H1 (cell line): ENCODE measurements around the gene MIB1. TPM values are rescaled to one million over a fixed set of nuclear protein-coding genes. Genes with fewer than 3 reads are reported as not detected.

Experiments
- CTCF ChIA-PET: fragments of 300-600 bp; sonication (Branson Sonifier 250); formaldehyde crosslinking; loops from one replicate; lab custom pipeline; 2021; ENCODE audit not compliant: partially characterized antibody; lab: Charles Lee
- POLR2A ChIA-PET: fragments of 300-600 bp; sonication (Branson Sonifier 250); formaldehyde crosslinking; loops from one replicate; lab custom pipeline; 2021; ENCODE audit warnings: inconsistent platforms; ENCODE audit not compliant: partially characterized antibody; lab: Charles Lee
- DNase-seq, 2 experiments: peaks; one replicate each; pipeline versions ENCODE4 v3.0.0 to v3.0.0-alpha.2; 2010 to 2022; ENCODE audit warnings: low spot score in 2 of 2, low read depth in 1 of 2, mixed read lengths in 1 of 2
- FAIRE-seq: peaks from 2 replicates; lab custom pipeline; 2011; peaks lifted over from hg19 to GRCh38; lab: Jason Lieb, UNC
- H2AFZ ChIP-seq: 2 replicates; pipeline ENCODE4 v1.8.1; 2012; ENCODE audit warnings: low read length, inconsistent platforms
- H2AK5ac ChIP-seq: 2 replicates; pipeline ENCODE4 v1.6.1; 2013; ENCODE audit warnings: low read depth, low read length
- H2BK120ac ChIP-seq: replicated peaks from 2 replicates; pipeline ENCODE3; 2013; ENCODE audit warnings: low read depth, low read length, inconsistent platforms
- H2BK12ac ChIP-seq: 2 replicates; pipeline ENCODE4 v1.6.1; 2013; ENCODE audit warnings: low read depth, low read length
- H2BK15ac ChIP-seq: 2 replicates; pipeline ENCODE4 v1.6.1; 2013; ENCODE audit warnings: low read length
- H2BK20ac ChIP-seq: 2 replicates; pipeline ENCODE4 v1.6.1; 2013; ENCODE audit warnings: low read length
- H2BK5ac ChIP-seq: 2 replicates; pipeline ENCODE4 v1.6.1; 2013; ENCODE audit warnings: low read depth, low read length
- H3K14ac ChIP-seq: 2 replicates; pipeline ENCODE4 v1.6.1; 2013; ENCODE audit warnings: inconsistent platforms; ENCODE audit not compliant: insufficient read length
- H3K18ac ChIP-seq: 2 replicates; pipeline ENCODE4 v1.6.1; 2013; ENCODE audit warnings: low read length; ENCODE audit errors: extremely low read depth
- H3K23ac ChIP-seq: 2 replicates; pipeline ENCODE4 v1.6.1; 2013; ENCODE audit warnings: inconsistent platforms; ENCODE audit not compliant: insufficient read length
- H3K23me2 ChIP-seq: 2 replicates; pipeline ENCODE4 v1.6.1; 2013; ENCODE audit warnings: low read depth, low read length
- H3K27ac ChIP-seq: 2 replicates; pipeline ENCODE4 v1.6.1; 2011; ENCODE audit warnings: low read depth, low read length, inconsistent platforms
- H3K27me3 ChIP-seq, 4 experiments: replicated peaks in 1 of 4; 1 replicate in 1 of 4; 2 replicates in 3 of 4; pipeline versions ENCODE4 v1.6.1 to v1.8.1; 2011 to 2013; ENCODE audit warnings: low read length in 3 of 4, mild to moderate bottlenecking in 3 of 4, inconsistent platforms in 2 of 4, mixed read lengths in 2 of 4, moderate library complexity in 1 of 4; ENCODE audit not compliant: control insufficient read depth in 3 of 4, insufficient read depth in 3 of 4; ENCODE audit errors: extremely low read depth in 1 of 4
- H3K36me3 ChIP-seq, 4 experiments: 2 replicates each; pipeline versions ENCODE4 v1.6.1 to v1.8.1; 2011 to 2013; ENCODE audit warnings: mild to moderate bottlenecking in 4 of 4, low read length in 3 of 4, moderate library complexity in 2 of 4, control low read depth in 1 of 4, inconsistent platforms in 1 of 4; ENCODE audit not compliant: insufficient read depth in 4 of 4, control insufficient read depth in 2 of 4
- H3K4ac ChIP-seq: replicated peaks from 2 replicates; pipeline ENCODE3; 2013; ENCODE audit warnings: low read length, low read depth, mixed read lengths, inconsistent platforms; ENCODE audit not compliant: insufficient read length
- H3K4me1 ChIP-seq, 4 experiments: replicated peaks in 1 of 4; 1 replicate in 1 of 4; 2 replicates in 3 of 4; pipeline versions ENCODE4 v1.6.1 to v1.8.1; 2011 to 2013; ENCODE audit warnings: low read length in 3 of 4, inconsistent platforms in 2 of 4, mixed read lengths in 1 of 4; ENCODE audit not compliant: insufficient read depth in 4 of 4, control insufficient read depth in 3 of 4
- H3K4me2 ChIP-seq, 2 experiments: 2 replicates each; pipeline versions ENCODE4 v1.6.1 to v1.8.1; 2011 to 2013; ENCODE audit warnings: low read depth in 2 of 2, low read length in 2 of 2, control low read depth in 1 of 2, inconsistent platforms in 1 of 2, mild to moderate bottlenecking in 1 of 2; ENCODE audit not compliant: insufficient read depth in 1 of 2
- H3K4me3 ChIP-seq, 4 experiments: fragments of 200-600, 300-600 bp in 1 of 4; sonication (generic), shearing (Covaris generic), sonication (Bioruptor Twin) in 1 of 4; 2 replicates each; pipeline versions ENCODE4 v1.5.1 to v1.8.1; 2011 to 2016; ENCODE audit warnings: low read length in 4 of 4, low read depth in 3 of 4, control low read depth in 2 of 4, inconsistent platforms in 2 of 4, mild to moderate bottlenecking in 2 of 4, mixed read lengths in 1 of 4, moderate library complexity in 1 of 4; ENCODE audit not compliant: insufficient read depth in 2 of 4; ENCODE audit errors: extremely low read depth in 1 of 4
- H3K56ac ChIP-seq: replicated peaks from 2 replicates; pipeline ENCODE3; 2013; ENCODE audit warnings: low read depth, mild to moderate bottlenecking, mixed read lengths, low read length, inconsistent platforms; ENCODE audit not compliant: insufficient read length
- H3K79me1 ChIP-seq: 2 replicates; pipeline ENCODE4 v1.6.1; 2013; ENCODE audit warnings: low read depth, low read length, control low read depth
- H3K79me2 ChIP-seq, 2 experiments: 2 replicates each; pipeline versions ENCODE4 v1.6.1 to v1.8.1; 2012 to 2013; ENCODE audit warnings: low read length in 2 of 2, mild to moderate bottlenecking in 2 of 2, inconsistent platforms in 1 of 2; ENCODE audit not compliant: insufficient read depth in 2 of 2, control insufficient read depth in 1 of 2
- H3K9ac ChIP-seq, 4 experiments: replicated peaks in 1 of 4; 1 replicate in 1 of 4; 2 replicates in 3 of 4; pipeline versions ENCODE4 v1.6.1 to v1.8.1; 2011 to 2013; ENCODE audit warnings: low read depth in 3 of 4, low read length in 3 of 4, control low read depth in 2 of 4, mild to moderate bottlenecking in 2 of 4, moderate library complexity in 2 of 4, inconsistent platforms in 1 of 4; ENCODE audit errors: extremely low read depth in 1 of 4
- H3K9me3 ChIP-seq, 2 experiments: 2 replicates each; pipeline versions ENCODE4 v1.6.1 to v1.8.1; 2012 to 2013; ENCODE audit warnings: mild to moderate bottlenecking in 2 of 2, moderate library complexity in 2 of 2, control low read depth in 1 of 2, inconsistent platforms in 1 of 2, low read depth in 1 of 2, low read length in 1 of 2, mixed read lengths in 1 of 2; ENCODE audit not compliant: insufficient read depth in 2 of 2
- H4K20me1 ChIP-seq, 2 experiments: replicated peaks in 1 of 2; 2 replicates each; pipeline versions ENCODE3 to v1.8.1; 2011 to 2013; ENCODE audit warnings: inconsistent platforms in 2 of 2, low read length in 2 of 2, mild to moderate bottlenecking in 1 of 2; ENCODE audit not compliant: insufficient read depth in 2 of 2, control insufficient read depth in 1 of 2
- H4K5ac ChIP-seq: 2 replicates; pipeline ENCODE4 v1.6.1; 2013; ENCODE audit warnings: low read length, low read depth, mixed read lengths, inconsistent platforms; ENCODE audit not compliant: insufficient read length
- H4K8ac ChIP-seq: 2 replicates; pipeline ENCODE4 v1.8.0; 2013; ENCODE audit warnings: mild to moderate bottlenecking, moderate library complexity, low read length, inconsistent platforms; ENCODE audit not compliant: insufficient read depth; ENCODE audit errors: extremely low read depth
- H4K91ac ChIP-seq: replicated peaks from 2 replicates; pipeline ENCODE3; 2013; ENCODE audit warnings: low read length, mixed read lengths, inconsistent platforms; ENCODE audit not compliant: insufficient read length
- E2F6 ChIP-seq: IDR thresholded peaks from 2 replicates; pipeline ENCODE4 v1.6.1; 2012; ENCODE audit warnings: inconsistent platforms
- POLR2A ChIP-seq, 2 experiments: IDR thresholded peaks; 1 replicate in 1 of 2; 2 replicates in 1 of 2; pipeline ENCODE4 v1.6.1; 2011; ENCODE audit warnings: low read depth in 2 of 2, low read length in 2 of 2, mild to moderate bottlenecking in 2 of 2; ENCODE audit errors: control extremely low read depth in 1 of 2
- RBBP5 ChIP-seq: IDR thresholded peaks from 2 replicates; pipeline ENCODE4 v1.7.1; 2012; ENCODE audit warnings: low read depth, mild to moderate bottlenecking, inconsistent platforms, low read length, moderate library complexity, borderline replicate concordance
- USF2 ChIP-seq: IDR thresholded peaks from 2 replicates; pipeline ENCODE4 v1.6.1; 2011; ENCODE audit warnings: low read length, improper control_type of control experiment
- WGBS, 2 experiments: shearing (Covaris generic) in 1 of 2; methylation state at CpG; one replicate each; pipeline versions ENCODE4 v1.1.6 to v1.1.7; 2013 to 2015; ENCODE audit warnings: low lambda C conversion rate in 2 of 2, mixed read lengths in 2 of 2, inconsistent platforms in 1 of 2, low coverage in 1 of 2, missing lambda C conversion rate in 1 of 2; ENCODE audit not compliant: insufficient replicate concordance in 2 of 2, insufficient coverage in 1 of 2, insufficient read length in 1 of 2; ENCODE audit errors: extremely low coverage in 1 of 2, missing lambda C conversion rate in 1 of 2; 5-methylcytosine and 5-hydroxymethylcytosine counted together
- polyA plus RNA-seq, 7 experiments: library from polyadenylated mRNA; depleted of rRNA in 3 of 7; stranded (reverse) in 5 of 7; unstranded in 2 of 7; fragments of >200 nt in 5 of 7; fragments of 200-250 nt in 2 of 7; gene quantifications; 1 replicate in 5 of 7; 2 replicates in 1 of 7; 4 replicates in 1 of 7; pipeline versions ENCODE4 v1.2.1 to v1.2.3, GENCODE V29; 2011 to 2013; ENCODE audit warnings: missing spikeins in 2 of 7, mixed read lengths in 2 of 7
- total RNA-seq: library from RNA; stranded (reverse); fragmentation: NEBNext Ultra II Directional; extraction: Animal tissue kit (Norgen Biotek cat#: 25700); gene quantifications from 2 replicates; pipeline ENCODE4 v1.2.1, GENCODE V29; 2021

Gene MIB1
- total and polyA plus RNA-seq, 2 of the 8 experiments (the other 6 are each of a cell fraction or from before 2014, with no cell fraction given), result 8.2 to 60.3 TPM

DNA sequence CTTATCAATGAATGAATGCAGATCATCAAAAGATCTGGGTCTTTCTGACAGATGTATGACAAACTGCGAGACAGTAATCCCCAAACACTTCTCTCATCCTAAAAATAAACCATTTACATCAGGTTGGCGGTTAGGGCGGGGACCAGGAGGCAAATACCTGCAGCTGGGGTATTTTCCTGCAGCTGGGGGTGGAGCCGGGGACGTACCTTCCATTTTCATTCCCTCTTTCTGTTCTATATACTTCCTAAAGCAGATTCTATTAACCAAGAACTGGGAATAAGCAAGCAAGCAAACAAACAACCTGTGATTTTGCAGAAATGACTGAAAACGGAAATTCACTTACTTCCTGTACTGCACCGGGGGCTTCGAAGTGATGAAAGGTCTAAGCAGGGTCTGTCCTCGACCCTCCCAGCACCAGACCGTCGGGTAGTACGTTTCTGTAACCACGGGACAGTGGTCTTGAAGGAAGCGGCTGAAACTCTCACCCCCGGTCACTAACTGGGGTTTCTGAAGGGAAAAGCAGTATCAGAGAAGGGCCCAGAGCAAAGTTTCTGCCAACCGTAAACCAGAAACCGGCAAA lies 37.3 kb upstream of the MIB1 start:
- POLR2A ChIA-PET, result interaction anchor here (1.0 to 1.8 kb wide), 7 partner anchors 10 to 91 kb away, joined by 3 to 19 read pairs (median 6); partner anchors contain the start of genes MIB1 and SNRPD1
- H3K18ac ChIP-seq, result no peak overlapping the region
- no peak overlapping the region for H3K27ac ChIP-seq
- H3K4me2 ChIP-seq, result peak overlapping the region; percentile 69 to 84
- no peak overlapping the region; the same call in 1 of the 2 replicates for H4K8ac ChIP-seq
- peaks cover 0 to 9% (median 3%) of the 10 kb centered on the region in 4 experiments; a peak in 3 of 8 replicates for H3K36me3 ChIP-seq
- WGBS, 2 experiments, result 20% methylated on average over 17 of the region's 17 CpGs; no CpG with 5 or more reads in 1 of the 2 experiments
- H3K9me3 ChIP-seq, result peaks cover 0 to 12% of the 10 kb centered on the region in 2 experiments; a peak in 2 of 4 replicates
- H2BK12ac ChIP-seq, result no peak overlapping the region
- peaks cover 6% of the 10 kb centered on the region for H3K23me2 ChIP-seq
- no peak overlapping the region for H2BK20ac ChIP-seq
- H2BK15ac ChIP-seq, result 0 out of 2 replicates have a peak overlapping the region, but pooled peaks have one; percentile 46
- no peak overlapping the region for H4K91ac ChIP-seq
- FAIRE-seq (no peak), DNase-seq (no peak)
- no peak overlapping the region for H3K23ac ChIP-seq
- peak overlapping the region; percentile 14 to 76 (median 60); a peak in 5 of 7 replicates for H3K9ac ChIP-seq
- peaks cover 0 to 3% (median 0%) of the 10 kb centered on the region in 4 experiments; a peak in 4 of 7 replicates for H3K27me3 ChIP-seq
- no peak overlapping the region for H3K14ac ChIP-seq
- H4K5ac ChIP-seq, result no peak overlapping the region
- peak overlapping the region; percentile 57 to 79 (median 74) for H3K4me3 ChIP-seq
- no peak overlapping the region for H2AK5ac ChIP-seq
- no peaks in the 10 kb centered on the region for H4K20me1 ChIP-seq
- no peak overlapping the region for H3K56ac ChIP-seq
- peaks cover 0 to 3% (median 1%) of the 10 kb centered on the region in 4 experiments; a peak in 1 of 7 replicates for H3K4me1 ChIP-seq
- H3K4ac ChIP-seq, result no peak overlapping the region
- no peaks in the 10 kb centered on the region for H3K79me2 ChIP-seq
- TF ChIP-seq RBBP5 (0 out of 2 replicates have a peak, but pooled peaks have one; percentile 42), USF2 (no peak), E2F6 (no peak), POLR2A (IDR thresholded peaks at IDR 0.05; ENCODE audit: control extremely low read depth in 1 of 2, low read depth in 2 of 2, low read length in 2 of 2) (no peak)
- TF ChIP-seq, all 59 proteins: peak for 1
- Histone ChIP-seq H2AFZ (peak overlapping the region; percentile 83), H3K79me1 (no peaks in the 10 kb centered on the region), H2BK5ac (no peak overlapping the region), H2BK120ac (no peak overlapping the region)
- CTCF ChIA-PET, result no interaction called here
